ENCODE results near the gene SCIN. TPM values are rescaled to one million over a fixed set of nuclear protein-coding genes. Genes with fewer than 3 reads are reported as not detected.
"Not testable (repeated sequence)": the region's sequence is repeated elsewhere in the genome, so short reads cannot be mapped to it uniquely, and the experiment has no call there.

SCIN gene
- total and polyA plus RNA-seq, 5 donors: 0.14 to 0.35 (median 0.26) TPM

- Histone ChIP-seq H3K27me3 (ENCODE audit: control insufficient read depth, insufficient read depth) (no peaks in the 10 kb centered on the region), H3K4me1 (ENCODE audit: control insufficient read depth, insufficient read depth, low read length) (no peaks in the 10 kb centered on the region), H3K9me3 (ENCODE audit: control insufficient read depth, low read length) (no peaks in the 10 kb centered on the region), H3K4me3 (ENCODE audit: low read length) (no peak overlapping the region), H3K27ac (ENCODE audit: low read length) (no peak overlapping the region)
- ATAC-seq (no peak), DNase-seq (no peak)
- WGBS: 73% methylated on average over 4 of the region's 4 CpGs
- intact Hi-C loops (cut with DNase I): no loop called here
Measured at GRCh38 chr7:12648704-12649261, 78.3 kb downstream of the SCIN start.

- intact Hi-C loops (cut with DNase I): no loop called here
- no peak overlapping the region for H3K27ac ChIP-seq (ENCODE audit: low read length)
- H3K4me3 ChIP-seq (ENCODE audit: low read length): no peak overlapping the region
- no peaks in the 10 kb centered on the region for H3K9me3 ChIP-seq (ENCODE audit: control insufficient read depth, low read length)
- H3K27me3 ChIP-seq (ENCODE audit: control insufficient read depth, insufficient read depth): no peaks in the 10 kb centered on the region
- DNase-seq (no peak), ATAC-seq (no peak)
- H3K4me1 ChIP-seq (ENCODE audit: control insufficient read depth, insufficient read depth, low read length): no peaks in the 10 kb centered on the region
Measured at GRCh38 chr7:12649348-12649747, 78.8 kb downstream of the SCIN start.

- Histone ChIP-seq H3K27me3 (ENCODE audit: control insufficient read depth, insufficient read depth) (no peaks in the 10 kb centered on the region), H3K4me1 (ENCODE audit: control insufficient read depth, insufficient read depth, low read length) (no peaks in the 10 kb centered on the region), H3K27ac (ENCODE audit: low read length) (no peak overlapping the region), H3K9me3 (ENCODE audit: control insufficient read depth, low read length) (no peaks in the 10 kb centered on the region), H3K4me3 (ENCODE audit: low read length) (no peak overlapping the region)
- 87% methylated on average over 2 of the region's 2 CpGs for WGBS
- no peak for DNase-seq
- intact Hi-C loops (cut with DNase I): no loop called here
- no peak for ATAC-seq
Measured at GRCh38 chr7:12650080-12650479, 79.6 kb downstream of the SCIN start.

GRCh38 chr7:12653110-12653509 is 82.6 kb downstream of the SCIN start:
- Histone ChIP-seq H3K27me3 (ENCODE audit: control insufficient read depth, insufficient read depth) (no peaks in the 10 kb centered on the region), H3K9me3 (ENCODE audit: control insufficient read depth, low read length) (no peaks in the 10 kb centered on the region), H3K27ac (ENCODE audit: low read length) (no peak overlapping the region)

GRCh38 chr7:12653518-12653917 is 83.0 kb downstream of the SCIN start:
- intact Hi-C loops (cut with DNase I): no loop called here
- no peak overlapping the region for H3K4me3 ChIP-seq (ENCODE audit: low read length)
- DNase-seq (no peak), ATAC-seq (no peak)
- H3K27me3 ChIP-seq (ENCODE audit: control insufficient read depth, insufficient read depth): no peaks in the 10 kb centered on the region
- no peaks in the 10 kb centered on the region for H3K4me1 ChIP-seq (ENCODE audit: control insufficient read depth, insufficient read depth, low read length)
- no peak overlapping the region for H3K27ac ChIP-seq (ENCODE audit: low read length)
- H3K9me3 ChIP-seq (ENCODE audit: control insufficient read depth, low read length): no peaks in the 10 kb centered on the region
- 74% methylated on average over 2 of the region's 2 CpGs for WGBS

More at GRCh38 chr7:12653110-12653509, 82.6 kb downstream of the SCIN start:
- H3K4me1 ChIP-seq (ENCODE audit: control insufficient read depth, insufficient read depth, low read length): no peaks in the 10 kb centered on the region
- intact Hi-C loops (cut with DNase I): no loop called here
- 82% methylated on average over 3 of the region's 3 CpGs for WGBS
- H3K4me3 ChIP-seq (ENCODE audit: low read length): no peak overlapping the region
- ATAC-seq (no peak), DNase-seq (no peak)

GRCh38 chr7:12655161-12655560 is 84.6 kb downstream of the SCIN start:
- ATAC-seq (no peak), DNase-seq (no peak)
- Histone ChIP-seq H3K4me3 (ENCODE audit: low read length) (no peak overlapping the region), H3K27ac (ENCODE audit: low read length) (no peak overlapping the region), H3K27me3 (ENCODE audit: control insufficient read depth, insufficient read depth) (no peaks in the 10 kb centered on the region), H3K4me1 (ENCODE audit: control insufficient read depth, insufficient read depth, low read length) (no peaks in the 10 kb centered on the region), H3K9me3 (ENCODE audit: control insufficient read depth, low read length) (no peaks in the 10 kb centered on the region)
- WGBS: 94% methylated on average over 2 of the region's 2 CpGs
- intact Hi-C loops (cut with DNase I): no loop called here

- DNase-seq; H3K4me1 ChIP-seq (ENCODE audit: control insufficient read depth, insufficient read depth, low read length); H3K9me3 ChIP-seq (ENCODE audit: control insufficient read depth, low read length); H3K27ac ChIP-seq (ENCODE audit: low read length); H3K4me3 ChIP-seq (ENCODE audit: low read length); H3K27me3 ChIP-seq (ENCODE audit: control insufficient read depth, insufficient read depth); ATAC-seq; intact Hi-C loops (cut with DNase I): not testable (repeated sequence)
- WGBS: 79% methylated on average over 8 of the region's 8 CpGs
Measured at GRCh38 chr7:12660423-12660822, 89.9 kb downstream of the SCIN start.

GRCh38 chr7:12660986-12661385 is 90.5 kb downstream of the SCIN start:
- H3K9me3 ChIP-seq (ENCODE audit: control insufficient read depth, low read length); DNase-seq; intact Hi-C loops (cut with DNase I); H3K4me1 ChIP-seq (ENCODE audit: control insufficient read depth, insufficient read depth, low read length); H3K4me3 ChIP-seq (ENCODE audit: low read length); H3K27ac ChIP-seq (ENCODE audit: low read length); ATAC-seq; H3K27me3 ChIP-seq (ENCODE audit: control insufficient read depth, insufficient read depth): not testable (repeated sequence)
- WGBS: 69% methylated on average over 3 of the region's 3 CpGs

- Histone ChIP-seq H3K9me3 (ENCODE audit: control insufficient read depth, low read length) (no peaks in the 10 kb centered on the region), H3K4me3 (ENCODE audit: low read length) (no peak overlapping the region), H3K27me3 (ENCODE audit: control insufficient read depth, insufficient read depth) (no peaks in the 10 kb centered on the region), H3K27ac (ENCODE audit: low read length) (no peak overlapping the region), H3K4me1 (ENCODE audit: control insufficient read depth, insufficient read depth, low read length) (no peaks in the 10 kb centered on the region)
- DNase-seq (no peak), ATAC-seq (no peak)
- WGBS: 84% methylated on average over 6 of the region's 6 CpGs
- intact Hi-C loops (cut with DNase I): no loop called here
Measured at GRCh38 chr7:12661581-12661980, 91.1 kb downstream of the SCIN start.

GRCh38 chr7:12670000-12670729 is 99.6 kb downstream of the SCIN start:
- peaks cover 1% of the 10 kb centered on the region for H3K4me1 ChIP-seq (ENCODE audit: control insufficient read depth, insufficient read depth, low read length)
- DNase-seq (no peak), ATAC-seq (no peak)
- no peaks in the 10 kb centered on the region for H3K9me3 ChIP-seq (ENCODE audit: control insufficient read depth, low read length)
- intact Hi-C loops (cut with DNase I): no loop called here
- no peak overlapping the region for H3K27ac ChIP-seq (ENCODE audit: low read length)
- WGBS: 57% methylated on average over 1 of the region's 1 CpG
- no peak overlapping the region for H3K4me3 ChIP-seq (ENCODE audit: low read length)
- H3K27me3 ChIP-seq (ENCODE audit: control insufficient read depth, insufficient read depth): no peaks in the 10 kb centered on the region

GRCh38 chr7:12670743-12671520 is 100.4 kb downstream of the SCIN start:
- peak in 1 of 2 donors; percentile 49 for ATAC-seq
- H3K27ac ChIP-seq (ENCODE audit: low read length): no peak overlapping the region
- no peaks in the 10 kb centered on the region for H3K9me3 ChIP-seq (ENCODE audit: control insufficient read depth, low read length)
- no peak overlapping the region for H3K4me3 ChIP-seq (ENCODE audit: low read length)
- no peaks in the 10 kb centered on the region for H3K27me3 ChIP-seq (ENCODE audit: control insufficient read depth, insufficient read depth)
- WGBS: 77% methylated on average over 6 of the region's 6 CpGs
- H3K4me1 ChIP-seq (ENCODE audit: control insufficient read depth, insufficient read depth, low read length): peaks cover 1% of the 10 kb centered on the region
- intact Hi-C loops (cut with DNase I): no loop called here
- no peak for DNase-seq
